ENCODE measurements around the gene TCFL5.

Gene TCFL5

GRCh38 chr20:62832951-62833391, 28.7 kb downstream of the TCFL5 start:
- no peaks in the 10 kb centered on the region for H3K4me1 ChIP-seq (ENCODE audit: insufficient read depth, low read length, poor library complexity, severe bottlenecking)
- H3K9me3 ChIP-seq (ENCODE audit: insufficient read depth, low read depth, low read length): no peaks in the 10 kb centered on the region
- no peaks in the 10 kb centered on the region for H3K27me3 ChIP-seq (ENCODE audit: insufficient read depth, low read length, poor library complexity, severe bottlenecking)
- H3K4me2 ChIP-seq (ENCODE audit: low read depth, low read length, poor library complexity, severe bottlenecking): no peak overlapping the region
- no peak overlapping the region for H3K4me3 ChIP-seq (ENCODE audit: low read length, poor library complexity, severe bottlenecking)
- H4K20me1 ChIP-seq (ENCODE audit: insufficient read depth, low read length, poor library complexity, severe bottlenecking): no peaks in the 10 kb centered on the region
- no peaks in the 10 kb centered on the region for H3K36me3 ChIP-seq (ENCODE audit: insufficient read depth, low read length)
- no peaks in the 10 kb centered on the region for H3F3A ChIP-seq (ENCODE audit: low read depth)
- no peaks in the 10 kb centered on the region for H3K9me2 ChIP-seq (replicated peaks; ENCODE audit: low read depth, low read length)
- TF ChIP-seq CTCF (conservative IDR thresholded peaks at IDR 0.05; ENCODE audit: low read length) (no peak), EZH2phosphoT487 (IDR thresholded peaks at IDR 0.05; ENCODE audit: borderline replicate concordance) (no peak)
- H3K79me2 ChIP-seq (ENCODE audit: insufficient read depth, low read length): no peaks in the 10 kb centered on the region
- no peak overlapping the region for H2AFZ ChIP-seq (ENCODE audit: low read length)
- no peak overlapping the region for H3K9ac ChIP-seq (ENCODE audit: low read depth, low read length, poor library complexity, severe bottlenecking)

- TF ChIP-seq CTCF (conservative IDR thresholded peaks at IDR 0.05; ENCODE audit: low read length) (no peak), EZH2phosphoT487 (IDR thresholded peaks at IDR 0.05; ENCODE audit: borderline replicate concordance) (no peak)
- Histone ChIP-seq H3K27me3 (ENCODE audit: insufficient read depth, low read length, poor library complexity, severe bottlenecking) (no peaks in the 10 kb centered on the region), H3K9ac (ENCODE audit: low read depth, low read length, poor library complexity, severe bottlenecking) (no peak overlapping the region), H3K4me1 (ENCODE audit: insufficient read depth, low read length, poor library complexity, severe bottlenecking) (no peaks in the 10 kb centered on the region), H3K9me2 (replicated peaks; ENCODE audit: low read depth, low read length) (no peaks in the 10 kb centered on the region), H4K20me1 (ENCODE audit: insufficient read depth, low read length, poor library complexity, severe bottlenecking) (no peaks in the 10 kb centered on the region), H3K36me3 (ENCODE audit: insufficient read depth, low read length) (no peaks in the 10 kb centered on the region), H3F3A (ENCODE audit: low read depth) (no peaks in the 10 kb centered on the region), H3K9me3 (ENCODE audit: insufficient read depth, low read depth, low read length) (no peaks in the 10 kb centered on the region), H3K4me3 (ENCODE audit: low read length, poor library complexity, severe bottlenecking) (no peak overlapping the region), H3K79me2 (ENCODE audit: insufficient read depth, low read length) (no peaks in the 10 kb centered on the region), H3K4me2 (ENCODE audit: low read depth, low read length, poor library complexity, severe bottlenecking) (no peak overlapping the region), H2AFZ (ENCODE audit: low read length) (no peak overlapping the region)
Measured at GRCh38 chr20:62832212-62832922, 29.3 kb downstream of the TCFL5 start.

GRCh38 chr20:62831854-62832211, 29.8 kb downstream of the TCFL5 start:
- H3K4me2 ChIP-seq (ENCODE audit: low read depth, low read length, poor library complexity, severe bottlenecking): no peak overlapping the region

More at GRCh38 chr20:62831854-62832211, 29.8 kb downstream of the TCFL5 start:
- Histone ChIP-seq H3K27me3 (ENCODE audit: insufficient read depth, low read length, poor library complexity, severe bottlenecking) (no peaks in the 10 kb centered on the region), H3K4me3 (ENCODE audit: low read length, poor library complexity, severe bottlenecking) (no peak overlapping the region), H3K79me2 (ENCODE audit: insufficient read depth, low read length) (no peaks in the 10 kb centered on the region), H4K20me1 (ENCODE audit: insufficient read depth, low read length, poor library complexity, severe bottlenecking) (no peaks in the 10 kb centered on the region), H2AFZ (ENCODE audit: low read length) (no peak overlapping the region), H3K9me2 (replicated peaks; ENCODE audit: low read depth, low read length) (no peaks in the 10 kb centered on the region), H3K4me1 (ENCODE audit: insufficient read depth, low read length, poor library complexity, severe bottlenecking) (no peaks in the 10 kb centered on the region), H3F3A (ENCODE audit: low read depth) (no peaks in the 10 kb centered on the region), H3K9me3 (ENCODE audit: insufficient read depth, low read depth, low read length) (no peaks in the 10 kb centered on the region), H3K9ac (ENCODE audit: low read depth, low read length, poor library complexity, severe bottlenecking) (no peak overlapping the region), H3K36me3 (ENCODE audit: insufficient read depth, low read length) (no peaks in the 10 kb centered on the region)
- TF ChIP-seq EZH2phosphoT487 (IDR thresholded peaks at IDR 0.05; ENCODE audit: borderline replicate concordance) (no peak), CTCF (conservative IDR thresholded peaks at IDR 0.05; ENCODE audit: low read length) (no peak)
